Measurements from ENCODE around the gene CFHR4.
"Not testable (repeated sequence)": the region's sequence is repeated elsewhere in the genome, so short reads cannot be mapped to it uniquely, and the experiment has no call there.

Gene CFHR4

GRCh38 chr1:196897158-196897828 lies 9.4 kb downstream of the CFHR4 start:
- TF ChIP-seq, protein P1, sequence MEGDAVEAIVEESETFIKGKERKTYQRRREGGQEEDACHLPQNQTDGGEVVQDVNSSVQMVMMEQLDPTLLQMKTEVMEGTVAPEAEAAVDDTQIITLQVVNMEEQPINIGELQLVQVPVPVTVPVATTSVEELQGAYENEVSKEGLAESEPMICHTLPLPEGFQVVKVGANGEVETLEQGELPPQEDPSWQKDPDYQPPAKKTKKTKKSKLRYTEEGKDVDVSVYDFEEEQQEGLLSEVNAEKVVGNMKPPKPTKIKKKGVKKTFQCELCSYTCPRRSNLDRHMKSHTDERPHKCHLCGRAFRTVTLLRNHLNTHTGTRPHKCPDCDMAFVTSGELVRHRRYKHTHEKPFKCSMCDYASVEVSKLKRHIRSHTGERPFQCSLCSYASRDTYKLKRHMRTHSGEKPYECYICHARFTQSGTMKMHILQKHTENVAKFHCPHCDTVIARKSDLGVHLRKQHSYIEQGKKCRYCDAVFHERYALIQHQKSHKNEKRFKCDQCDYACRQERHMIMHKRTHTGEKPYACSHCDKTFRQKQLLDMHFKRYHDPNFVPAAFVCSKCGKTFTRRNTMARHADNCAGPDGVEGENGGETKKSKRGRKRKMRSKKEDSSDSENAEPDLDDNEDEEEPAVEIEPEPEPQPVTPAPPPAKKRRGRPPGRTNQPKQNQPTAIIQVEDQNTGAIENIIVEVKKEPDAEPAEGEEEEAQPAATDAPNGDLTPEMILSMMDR (IDR thresholded peaks at IDR 0.05; ENCODE audit: borderline replicate concordance, insufficient read depth, low read depth, low read length): no peak
- no peak overlapping the region for H3K4me3 ChIP-seq (ENCODE audit: low read depth, low read length)

- TF ChIP-seq, protein P1 (IDR thresholded peaks at IDR 0.05; ENCODE audit: borderline replicate concordance, insufficient read depth, low read depth, low read length): no peak
- H3K4me3 ChIP-seq (ENCODE audit: low read depth, low read length): no peak overlapping the region
Observed at GRCh38 chr1:196902344-196902743, 14.5 kb downstream of the CFHR4 start.

DNA sequence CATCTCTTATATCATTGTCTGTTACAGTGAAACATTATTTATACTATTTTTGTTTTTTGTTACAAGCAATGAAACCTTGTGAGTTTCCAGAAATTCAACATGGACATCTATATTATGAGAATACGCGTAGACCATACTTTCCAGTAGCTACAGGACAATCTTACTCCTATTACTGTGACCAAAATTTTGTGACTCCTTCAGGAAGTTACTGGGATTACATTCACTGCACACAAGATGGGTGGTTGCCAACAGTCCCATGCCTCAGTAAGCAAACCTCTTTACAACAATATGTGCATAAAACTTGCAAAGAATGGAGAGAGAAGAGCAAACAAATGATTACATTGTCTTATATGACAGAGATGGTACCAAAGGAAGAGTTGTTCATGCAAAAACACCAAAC lies 22.4 kb downstream of the CFHR4 start:
- TF ChIP-seq, protein P1 (IDR thresholded peaks at IDR 0.05; ENCODE audit: borderline replicate concordance, insufficient read depth, low read depth, low read length): no peak
- no peak overlapping the region for H3K4me3 ChIP-seq (ENCODE audit: low read depth, low read length)

DNA sequence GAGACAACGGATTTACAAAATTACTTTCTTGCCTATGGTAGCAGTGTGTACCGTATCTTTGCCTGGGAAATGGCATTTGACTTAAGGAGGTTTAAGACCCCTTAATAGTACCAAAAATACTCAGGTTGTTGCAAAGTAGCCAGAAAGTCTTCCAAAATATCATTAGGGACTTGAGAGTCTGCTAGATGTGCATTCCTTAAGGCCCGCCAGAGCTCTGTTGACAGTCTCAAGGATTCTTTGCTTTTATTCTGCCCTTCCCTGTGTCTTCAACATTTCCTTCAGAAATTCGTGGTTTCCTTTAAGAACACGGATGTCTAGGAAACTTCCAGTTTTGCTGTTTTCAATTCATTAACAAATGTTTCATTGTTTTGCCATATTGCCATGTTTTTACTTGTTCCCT lies 24.4 kb downstream of the CFHR4 start:
- H3K4me3 ChIP-seq (ENCODE audit: low read depth, low read length): not testable (repeated sequence)

GRCh38 chr1:196926839-196927238 lies 39.0 kb downstream of the CFHR4 start:
- H3K4me3 ChIP-seq (ENCODE audit: low read depth, low read length): not testable (repeated sequence)

DNA sequence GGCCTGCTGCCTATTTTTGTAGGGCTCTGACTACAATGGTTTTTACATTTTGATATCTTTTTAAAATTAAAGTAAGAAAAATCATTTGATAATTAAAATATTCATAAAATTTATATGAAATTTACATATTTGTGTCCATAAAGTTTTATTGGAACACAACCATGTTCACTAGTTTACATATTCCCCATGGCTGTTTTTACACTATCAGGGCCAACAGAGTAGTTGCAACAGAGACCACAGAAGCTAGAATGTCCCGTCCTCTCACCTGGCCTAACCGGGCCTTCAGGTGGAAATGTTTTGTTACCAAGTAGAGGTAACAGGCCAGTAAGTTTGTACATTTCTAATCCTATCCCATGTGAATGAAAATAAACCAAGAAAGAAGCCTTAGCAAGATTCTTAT lies 45.0 kb downstream of the CFHR4 start:
- H3K4me3 ChIP-seq (ENCODE audit: low read depth, low read length): not testable (repeated sequence)

DNA sequence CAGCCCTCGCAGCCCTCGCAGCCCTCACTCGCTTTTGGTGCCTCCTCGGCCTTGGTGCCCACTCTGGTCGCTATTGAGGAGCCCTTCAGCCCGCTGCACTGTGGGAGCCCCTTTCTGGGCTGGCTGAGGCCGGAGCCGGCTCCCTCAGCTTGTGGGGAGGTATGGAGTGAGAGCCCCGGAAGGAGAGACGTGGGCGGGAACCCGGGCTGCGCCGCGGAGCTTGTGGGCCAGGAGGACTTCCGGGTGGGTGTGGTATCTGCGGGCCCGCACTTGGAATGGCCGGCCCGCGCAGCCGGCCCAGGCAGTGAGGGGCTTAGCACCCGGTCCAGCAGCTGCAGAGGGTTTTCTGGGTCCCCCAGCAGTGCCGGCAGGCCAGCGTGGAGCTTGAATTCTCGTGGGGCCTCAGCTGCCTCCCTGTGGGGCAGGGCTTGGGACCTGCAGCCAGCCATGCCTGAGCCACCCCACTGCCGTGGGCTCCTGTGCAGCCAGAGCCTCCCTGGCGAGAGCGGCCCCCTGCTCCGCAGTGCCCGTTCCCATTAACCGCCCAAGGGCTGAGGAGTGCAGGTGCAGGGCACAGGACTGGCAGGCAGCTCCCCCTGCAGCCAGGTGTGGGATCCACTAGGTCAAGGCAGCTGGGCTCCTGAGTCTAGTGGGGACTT lies 45.8 kb downstream of the CFHR4 start:
- TF ChIP-seq, protein P1 (IDR thresholded peaks at IDR 0.05; ENCODE audit: borderline replicate concordance, insufficient read depth, low read depth, low read length): no peak
- H3K4me3 ChIP-seq (ENCODE audit: low read depth, low read length): no peak overlapping the region

DNA sequence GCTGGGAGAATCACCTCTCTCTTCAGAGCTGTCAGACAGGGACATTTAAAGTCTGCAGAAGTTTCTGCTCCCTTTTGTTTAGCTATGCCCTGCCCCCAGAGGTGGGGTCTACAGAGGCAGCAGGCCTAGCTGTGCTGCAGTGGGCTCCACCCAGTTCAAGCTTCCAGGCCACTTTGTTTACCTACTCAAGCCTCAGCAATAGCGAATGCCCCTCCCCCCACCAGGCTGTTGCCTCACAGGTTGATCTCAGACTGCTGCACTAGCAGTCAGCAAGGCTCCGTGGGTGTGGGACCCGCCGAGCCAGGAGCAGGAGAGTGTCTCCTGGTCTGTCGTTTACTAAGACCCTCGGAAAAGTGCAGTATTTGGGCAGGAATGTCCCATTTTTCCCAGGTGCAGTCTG lies 53.6 kb downstream of the CFHR4 start:
- H3K4me3 ChIP-seq (ENCODE audit: low read depth, low read length): not testable (repeated sequence)

DNA sequence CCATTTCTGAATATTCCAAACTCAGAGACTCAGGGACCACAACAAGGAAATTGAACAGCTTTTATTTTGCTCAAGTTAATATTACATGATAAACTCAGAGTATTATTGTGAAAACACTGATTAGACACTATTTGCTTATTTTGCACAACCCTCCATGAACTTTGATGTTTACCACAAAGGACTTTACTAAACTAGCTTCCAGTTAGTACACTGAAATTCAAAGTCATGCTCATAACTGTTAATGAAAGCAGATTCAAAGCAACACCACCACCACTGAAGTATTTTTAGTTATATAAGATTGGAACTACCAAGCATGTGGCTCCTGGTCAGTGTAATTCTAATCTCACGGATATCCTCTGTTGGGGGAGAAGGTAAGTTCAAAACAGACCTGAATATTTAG lies 55.7 kb downstream of the CFHR4 start, which contains the start of gene CFHR2:
Gene CFHR2 (plus strand): TSS at position 171 of the 400 bp plus-strand sequence. CDS start 143 bp downstream, at position 314.
- H3K4me3 ChIP-seq (ENCODE audit: low read depth, low read length): not testable (repeated sequence)
